CD14-positive monocyte (primary cell): Measurements from ENCODE around the gene CPEB1. TPM values are rescaled to one million over a fixed set of nuclear protein-coding genes. Genes with fewer than 3 reads are reported as not detected.

Experiments
- DNase-seq, 3 donors: peaks; one replicate each; pipeline ENCODE4 v3.0.0-alpha.2; 2011 to 2022
- H2AFZ ChIP-seq: 2 replicates; pipeline ENCODE4 v1.6.0; 2012; ENCODE audit warnings: mild to moderate bottlenecking, low read depth, low read length, inconsistent platforms; ENCODE audit not compliant: insufficient read depth, poor library complexity, severe bottlenecking
- H3K27ac ChIP-seq, 2 donors: 1 replicate in 1 of 2; 2 replicates in 1 of 2; pipeline ENCODE4 v1.5.1; 2012 to 2013; ENCODE audit warnings: low read length in 2 of 2, control low read depth in 1 of 2, inconsistent platforms in 1 of 2, low read depth in 1 of 2, mild to moderate bottlenecking in 1 of 2
- H3K27me3 ChIP-seq, 2 donors: one replicate each; pipeline versions ENCODE4 v1.6.0 to v1.6.1; 2011 to 2013; ENCODE audit warnings: low read length in 2 of 2; ENCODE audit not compliant: control insufficient read depth in 2 of 2, insufficient read depth in 2 of 2
- H3K36me3 ChIP-seq, 2 donors: replicated peaks in 1 of 2; 1 replicate in 1 of 2; 2 replicates in 1 of 2; pipeline versions ENCODE4 v1.5.1 to v1.6.1; 2012 to 2013; ENCODE audit warnings: low read length in 2 of 2, control low read depth in 1 of 2, inconsistent platforms in 1 of 2, mild to moderate bottlenecking in 1 of 2; ENCODE audit not compliant: insufficient read depth in 2 of 2, control insufficient read depth in 1 of 2
- H3K4me1 ChIP-seq, 2 donors: 1 replicate in 1 of 2; 2 replicates in 1 of 2; pipeline versions ENCODE4 v1.5.1 to v1.6.1; 2012 to 2013; ENCODE audit warnings: low read length in 2 of 2, control low read depth in 1 of 2, inconsistent platforms in 1 of 2, mild to moderate bottlenecking in 1 of 2, moderate library complexity in 1 of 2; ENCODE audit not compliant: insufficient read depth in 2 of 2, control insufficient read depth in 1 of 2
- H3K4me2 ChIP-seq: replicated peaks from 2 replicates; pipeline ENCODE3; 2012; ENCODE audit warnings: low read length, moderate library complexity, mild to moderate bottlenecking; ENCODE audit not compliant: poor library complexity, severe bottlenecking; ENCODE audit errors: extremely low read depth
- H3K4me3 ChIP-seq, 3 experiments: fragments of 200-600 bp in 1 of 3; sonication (generic) in 1 of 3; replicated peaks in 1 of 3; 1 replicate in 2 of 3; 2 replicates in 1 of 3; pipeline ENCODE4 v1.5.1; 2011 to 2013; ENCODE audit warnings: low read length in 3 of 3, mild to moderate bottlenecking in 3 of 3, control low read depth in 2 of 3, low read depth in 2 of 3, inconsistent platforms in 1 of 3, moderate library complexity in 1 of 3
- H3K79me2 ChIP-seq: 2 replicates; pipeline ENCODE4 v1.6.0; 2012; ENCODE audit warnings: mild to moderate bottlenecking, control low read depth, inconsistent platforms, low read length, moderate library complexity; ENCODE audit not compliant: insufficient read depth
- H3K9ac ChIP-seq: 2 replicates; pipeline ENCODE4 v1.6.0; 2017; ENCODE audit warnings: low read length, mild to moderate bottlenecking; ENCODE audit not compliant: insufficient read depth, poor library complexity, severe bottlenecking
- H3K9me3 ChIP-seq, 2 donors: replicated peaks in 1 of 2; 1 replicate in 1 of 2; 2 replicates in 1 of 2; pipeline versions ENCODE4 v1.5.1 to v1.6.1; 2012 to 2013; ENCODE audit warnings: low read length in 2 of 2, control low read depth in 1 of 2; ENCODE audit not compliant: control insufficient read depth in 1 of 2, insufficient read depth in 1 of 2
- H4K20me1 ChIP-seq: 2 replicates; pipeline ENCODE4 v1.6.0; 2012; ENCODE audit warnings: mild to moderate bottlenecking, low read length, control low read depth, moderate library complexity; ENCODE audit not compliant: insufficient read depth
- H3K27ac Mint-ChIP-seq, 7 donors: one replicate each; pipeline ENCODE4 v1.8.0; 2020; ENCODE audit warnings: mild to moderate bottlenecking in 7 of 7, mixed read lengths in 7 of 7, moderate library complexity in 6 of 7, inconsistent platforms in 2 of 7
- H3K27me3 Mint-ChIP-seq, 3 donors: one replicate each; pipeline ENCODE4 v1.8.0; 2021 to 2022; ENCODE audit warnings: low read depth in 3 of 3, mild to moderate bottlenecking in 3 of 3, mixed read lengths in 3 of 3, moderate library complexity in 3 of 3, inconsistent platforms in 1 of 3
- H3K36me3 Mint-ChIP-seq, 2 donors: one replicate each; pipeline ENCODE4 v1.8.0; 2020; ENCODE audit warnings: mixed read lengths in 2 of 2, inconsistent platforms in 1 of 2, mild to moderate bottlenecking in 1 of 2
- H3K4me1 Mint-ChIP-seq: one replicate; pipeline ENCODE4 v1.8.0; 2020; ENCODE audit warnings: mild to moderate bottlenecking, mixed read lengths
- H3K4me3 Mint-ChIP-seq, 2 donors: one replicate each; pipeline ENCODE4 v1.8.0; 2020; ENCODE audit warnings: mild to moderate bottlenecking in 2 of 2, mixed read lengths in 2 of 2, moderate library complexity in 1 of 2
- H3K9me3 Mint-ChIP-seq, 7 donors: one replicate each; pipeline ENCODE4 v1.8.0; 2020 to 2022; ENCODE audit warnings: mixed read lengths in 7 of 7, mild to moderate bottlenecking in 6 of 7, moderate library complexity in 6 of 7, inconsistent platforms in 2 of 7
- WGBS: methylation state at CpG from one replicate; pipeline ENCODE4 v1.1.5; 2013; ENCODE audit warnings: missing lambda C conversion rate; ENCODE audit not compliant: insufficient coverage; 5-methylcytosine and 5-hydroxymethylcytosine counted together
- intact Hi-C, 2 donors: fragments of 100-400 bp; cut with micrococcal nuclease; formaldehyde crosslinking; loops; one replicate each; pipeline versions ENCODE4 v1.15.0 to v1.15.1; 2023
- polyA plus RNA-seq, 3 donors: library from polyadenylated mRNA; depleted of rRNA in 1 of 3; unstranded in 2 of 3; stranded (reverse) in 1 of 3; fragments of 300-500 nt in 2 of 3; fragments of >200 nt in 1 of 3; fragmentation: Illumina TruSeq in 2 of 3; gene quantifications; 1 replicate in 2 of 3; 2 replicates in 1 of 3; pipeline ENCODE4 v1.2.3, GENCODE V29; 2012 to 2021
- TF ChIP-seq, protein P1 (sequence below): fragments of 200-600 bp; IDR thresholded peaks from one replicate; pipeline ENCODE4 v1.8.0; 2022; ENCODE audit warnings: antibody characterized with exemption, mild to moderate bottlenecking

The CPEB1 gene
- polyA plus RNA-seq, 3 donors = not detected

DNA sequence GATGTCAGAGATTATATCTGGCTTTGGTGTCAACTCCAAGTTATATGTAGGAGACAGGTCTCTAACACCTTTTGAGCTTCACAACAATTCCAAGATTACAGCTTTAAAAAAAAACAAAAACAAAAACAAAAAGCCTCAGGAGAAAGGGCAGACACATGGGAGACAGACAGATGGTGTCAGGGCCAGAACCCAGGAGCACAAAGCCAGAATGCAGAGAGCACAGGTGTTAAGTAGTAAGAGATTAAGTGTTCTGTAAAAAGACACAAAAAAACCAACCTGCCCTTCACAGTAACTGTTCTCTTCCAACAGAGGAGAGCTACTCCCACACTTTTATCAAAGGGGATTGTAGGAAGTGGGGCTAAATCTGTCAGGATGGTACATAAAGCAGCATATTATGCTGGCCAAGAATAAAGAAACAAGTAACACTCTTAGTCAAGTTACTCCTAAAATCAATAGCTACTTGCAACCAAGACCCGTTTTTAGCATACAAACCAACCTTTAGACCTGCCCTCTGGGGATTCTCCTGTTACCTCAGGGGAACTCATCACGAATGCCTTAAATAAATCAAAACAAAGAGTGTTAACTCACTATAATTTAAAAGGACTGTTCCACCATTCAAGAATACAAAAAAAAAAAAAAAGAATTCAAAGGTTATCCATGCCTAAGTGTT lies 5.9 kb downstream of the CPEB1 start:
- peaks cover 45 to 59% of the 10 kb centered on the region in 2 donors for H3K27me3 ChIP-seq
- H3K9me3 ChIP-seq = peaks cover under 1 to 3% of the 10 kb centered on the region in 2 donors
- H3K4me1 ChIP-seq = no peaks in the 10 kb centered on the region
- peaks cover 48 to 61% (median 50%) of the 10 kb centered on the region in 3 donors for H3K27me3 Mint-ChIP-seq
- WGBS = 73% methylated on average over 2 of the region's 2 CpGs
- no peak overlapping the region for H3K27ac ChIP-seq
- H4K20me1 ChIP-seq = no peaks in the 10 kb centered on the region
- intact Hi-C loops = no loop called here
- TF ChIP-seq, protein P1, sequence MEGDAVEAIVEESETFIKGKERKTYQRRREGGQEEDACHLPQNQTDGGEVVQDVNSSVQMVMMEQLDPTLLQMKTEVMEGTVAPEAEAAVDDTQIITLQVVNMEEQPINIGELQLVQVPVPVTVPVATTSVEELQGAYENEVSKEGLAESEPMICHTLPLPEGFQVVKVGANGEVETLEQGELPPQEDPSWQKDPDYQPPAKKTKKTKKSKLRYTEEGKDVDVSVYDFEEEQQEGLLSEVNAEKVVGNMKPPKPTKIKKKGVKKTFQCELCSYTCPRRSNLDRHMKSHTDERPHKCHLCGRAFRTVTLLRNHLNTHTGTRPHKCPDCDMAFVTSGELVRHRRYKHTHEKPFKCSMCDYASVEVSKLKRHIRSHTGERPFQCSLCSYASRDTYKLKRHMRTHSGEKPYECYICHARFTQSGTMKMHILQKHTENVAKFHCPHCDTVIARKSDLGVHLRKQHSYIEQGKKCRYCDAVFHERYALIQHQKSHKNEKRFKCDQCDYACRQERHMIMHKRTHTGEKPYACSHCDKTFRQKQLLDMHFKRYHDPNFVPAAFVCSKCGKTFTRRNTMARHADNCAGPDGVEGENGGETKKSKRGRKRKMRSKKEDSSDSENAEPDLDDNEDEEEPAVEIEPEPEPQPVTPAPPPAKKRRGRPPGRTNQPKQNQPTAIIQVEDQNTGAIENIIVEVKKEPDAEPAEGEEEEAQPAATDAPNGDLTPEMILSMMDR = no peak
- no peak overlapping the region for H3K9ac ChIP-seq
- H3K79me2 ChIP-seq = no peaks in the 10 kb centered on the region
- H3K9me3 Mint-ChIP-seq = peaks cover 0 to 4% (median 0%) of the 10 kb centered on the region in 7 donors
- H3K4me3 Mint-ChIP-seq = peak overlapping the region in 1 of 2 donors; percentile 21
- no peak overlapping the region for H2AFZ ChIP-seq
- no peak overlapping the region for H3K4me3 ChIP-seq
- no peak overlapping the region for H3K27ac Mint-ChIP-seq
- H3K4me2 ChIP-seq = no peak overlapping the region
- H3K36me3 ChIP-seq = no peaks in the 10 kb centered on the region
- H3K36me3 Mint-ChIP-seq = no peaks in the 10 kb centered on the region
- DNase-seq = no peak
- peaks cover 2% of the 10 kb centered on the region for H3K4me1 Mint-ChIP-seq

GRCh38 chr15:82640672-82641071 lies 6.5 kb downstream of the CPEB1 start:
- no peaks in the 10 kb centered on the region for H3K4me1 Mint-ChIP-seq
- peaks cover 41 to 53% of the 10 kb centered on the region in 2 donors for H3K27me3 ChIP-seq
- H3K4me3 Mint-ChIP-seq = peak overlapping the region in 1 of 2 donors; percentile 47
- no peak overlapping the region for H3K4me2 ChIP-seq
- TF ChIP-seq, protein P1 = no peak
- intact Hi-C loops = no loop called here
- H4K20me1 ChIP-seq = no peaks in the 10 kb centered on the region
- WGBS = 100% methylated on average over 1 of the region's 3 CpGs
- H3K4me1 ChIP-seq = no peaks in the 10 kb centered on the region
- H3K36me3 Mint-ChIP-seq = no peaks in the 10 kb centered on the region
- no peak overlapping the region for H3K27ac Mint-ChIP-seq
- no peak overlapping the region for H3K9ac ChIP-seq
- H3K27me3 Mint-ChIP-seq = peaks cover 45 to 55% (median 45%) of the 10 kb centered on the region in 3 donors
- H3K9me3 ChIP-seq = no peaks in the 10 kb centered on the region
- no peaks in the 10 kb centered on the region for H3K79me2 ChIP-seq
- H3K4me3 ChIP-seq = no peak overlapping the region
- H3K27ac ChIP-seq = no peak overlapping the region
- peaks cover 0 to 2% (median 0%) of the 10 kb centered on the region in 7 donors for H3K9me3 Mint-ChIP-seq
- DNase-seq = no peak
- no peak overlapping the region for H2AFZ ChIP-seq
- H3K36me3 ChIP-seq = no peaks in the 10 kb centered on the region
